C4-2B (cell line): ENCODE measurements around the gene UPP1.

Source experiments
- H3K27ac ChIP-seq: fragments of 450-650 bp; 2 replicates; pipeline ENCODE4 v1.5.1; 2017
- ZFX ChIP-seq: fragments of 450-650 bp; IDR thresholded peaks from 2 replicates; pipeline ENCODE4 v1.6.1; 2017
- TF ChIP-seq, protein P1 (sequence below): fragments of 450-650 bp; conservative IDR thresholded peaks from 2 replicates; pipeline ENCODE4 v1.5.1; 2017; ENCODE audit warnings: mild to moderate bottlenecking

Gene UPP1

DNA sequence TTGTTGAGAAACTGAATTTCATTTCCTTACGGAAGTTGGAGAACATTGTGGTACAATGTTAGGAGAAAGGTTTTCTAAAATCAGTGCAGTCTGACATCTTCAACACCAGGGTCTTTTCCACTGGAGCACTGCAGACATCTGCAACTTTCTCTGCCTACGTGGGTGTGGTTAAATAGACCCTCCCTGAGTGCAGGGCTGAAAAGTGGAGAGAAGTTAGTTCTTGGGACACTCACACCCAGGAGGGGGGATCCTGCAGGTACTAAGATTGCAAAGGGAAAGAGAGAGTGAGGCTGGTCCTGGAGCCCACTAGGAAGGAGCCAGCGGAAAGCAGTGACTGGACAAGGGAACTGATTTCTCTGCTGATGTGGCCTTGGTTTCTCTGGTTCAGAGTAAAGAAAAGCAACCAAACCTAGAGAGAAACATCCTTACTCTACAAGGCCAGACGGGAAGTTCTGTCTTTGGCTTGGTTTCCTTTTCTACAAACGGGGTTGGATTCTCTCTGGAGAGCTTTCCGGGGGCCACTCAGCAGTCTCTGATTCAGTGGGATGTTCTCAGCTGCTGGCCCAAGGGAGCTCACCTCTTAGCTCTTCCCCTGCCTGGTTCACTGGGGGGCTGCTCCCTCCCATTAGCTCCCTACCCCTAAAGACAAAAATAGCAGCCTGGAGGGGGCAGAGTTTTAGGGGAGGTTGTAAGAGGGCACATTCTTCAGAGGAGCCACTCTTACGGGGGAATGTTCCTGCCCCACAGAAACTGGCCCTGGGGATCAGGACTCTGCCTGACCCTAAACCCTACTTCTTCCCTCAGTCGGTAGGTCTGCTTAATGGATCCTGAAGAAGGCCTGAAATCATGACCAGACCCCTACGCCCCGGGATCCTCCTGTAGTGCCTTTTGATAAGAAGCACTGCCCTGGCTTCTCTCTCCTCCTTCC is 2.7 kb downstream of the UPP1 start:
- no peak for TF ChIP-seq ZFX
- TF ChIP-seq, protein P1, sequence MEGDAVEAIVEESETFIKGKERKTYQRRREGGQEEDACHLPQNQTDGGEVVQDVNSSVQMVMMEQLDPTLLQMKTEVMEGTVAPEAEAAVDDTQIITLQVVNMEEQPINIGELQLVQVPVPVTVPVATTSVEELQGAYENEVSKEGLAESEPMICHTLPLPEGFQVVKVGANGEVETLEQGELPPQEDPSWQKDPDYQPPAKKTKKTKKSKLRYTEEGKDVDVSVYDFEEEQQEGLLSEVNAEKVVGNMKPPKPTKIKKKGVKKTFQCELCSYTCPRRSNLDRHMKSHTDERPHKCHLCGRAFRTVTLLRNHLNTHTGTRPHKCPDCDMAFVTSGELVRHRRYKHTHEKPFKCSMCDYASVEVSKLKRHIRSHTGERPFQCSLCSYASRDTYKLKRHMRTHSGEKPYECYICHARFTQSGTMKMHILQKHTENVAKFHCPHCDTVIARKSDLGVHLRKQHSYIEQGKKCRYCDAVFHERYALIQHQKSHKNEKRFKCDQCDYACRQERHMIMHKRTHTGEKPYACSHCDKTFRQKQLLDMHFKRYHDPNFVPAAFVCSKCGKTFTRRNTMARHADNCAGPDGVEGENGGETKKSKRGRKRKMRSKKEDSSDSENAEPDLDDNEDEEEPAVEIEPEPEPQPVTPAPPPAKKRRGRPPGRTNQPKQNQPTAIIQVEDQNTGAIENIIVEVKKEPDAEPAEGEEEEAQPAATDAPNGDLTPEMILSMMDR: no peak
- no peak overlapping the region for H3K27ac ChIP-seq

DNA sequence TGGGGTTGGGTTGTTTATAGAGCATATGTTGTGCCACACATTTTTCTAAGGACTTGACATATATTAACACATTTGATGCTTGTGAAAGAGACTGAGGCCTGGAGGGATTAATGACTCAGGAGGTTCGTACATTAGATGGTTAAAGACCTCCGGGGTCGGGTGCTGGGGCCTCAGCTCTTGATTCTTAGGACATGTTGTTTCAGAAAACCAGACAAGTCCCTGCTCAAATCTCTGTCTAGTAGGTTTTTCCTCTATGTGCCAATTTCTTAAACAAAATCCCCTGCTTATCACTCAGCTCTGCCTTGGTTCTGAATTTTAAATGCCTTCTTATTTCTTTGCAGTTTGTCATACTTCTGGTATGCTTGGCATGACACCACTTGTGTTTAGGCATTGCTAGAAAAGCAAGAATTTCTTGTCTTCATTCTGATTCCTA is 5.8 kb downstream of the UPP1 start:
- H3K27ac ChIP-seq: no peak overlapping the region

DNA sequence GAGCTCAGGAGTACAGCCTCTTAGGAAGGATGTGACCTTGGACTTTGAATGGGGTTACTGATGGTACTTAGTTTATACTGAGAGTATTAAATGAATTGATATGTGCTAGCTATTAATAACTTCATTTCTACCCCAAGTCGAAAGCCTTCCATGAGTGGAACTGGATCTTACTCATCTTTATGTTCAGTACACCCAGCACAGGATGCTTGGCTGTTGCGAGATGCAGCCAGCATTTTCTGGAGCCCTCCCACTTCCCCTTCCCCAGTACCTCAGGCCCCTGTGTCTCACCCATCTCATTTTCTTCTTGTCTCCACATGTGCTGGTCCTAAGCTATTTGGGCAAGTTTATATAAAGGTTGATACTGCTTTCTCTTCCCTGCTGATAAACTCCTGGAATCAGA is 7.2 kb downstream of the UPP1 start:
- no peak overlapping the region for H3K27ac ChIP-seq
- TF ChIP-seq, protein P1: no peak

More for the DNA sequence above, 5.8 kb downstream of the UPP1 start:
- TF ChIP-seq ZFX: no peak
- TF ChIP-seq, protein P1: no peak

DNA sequence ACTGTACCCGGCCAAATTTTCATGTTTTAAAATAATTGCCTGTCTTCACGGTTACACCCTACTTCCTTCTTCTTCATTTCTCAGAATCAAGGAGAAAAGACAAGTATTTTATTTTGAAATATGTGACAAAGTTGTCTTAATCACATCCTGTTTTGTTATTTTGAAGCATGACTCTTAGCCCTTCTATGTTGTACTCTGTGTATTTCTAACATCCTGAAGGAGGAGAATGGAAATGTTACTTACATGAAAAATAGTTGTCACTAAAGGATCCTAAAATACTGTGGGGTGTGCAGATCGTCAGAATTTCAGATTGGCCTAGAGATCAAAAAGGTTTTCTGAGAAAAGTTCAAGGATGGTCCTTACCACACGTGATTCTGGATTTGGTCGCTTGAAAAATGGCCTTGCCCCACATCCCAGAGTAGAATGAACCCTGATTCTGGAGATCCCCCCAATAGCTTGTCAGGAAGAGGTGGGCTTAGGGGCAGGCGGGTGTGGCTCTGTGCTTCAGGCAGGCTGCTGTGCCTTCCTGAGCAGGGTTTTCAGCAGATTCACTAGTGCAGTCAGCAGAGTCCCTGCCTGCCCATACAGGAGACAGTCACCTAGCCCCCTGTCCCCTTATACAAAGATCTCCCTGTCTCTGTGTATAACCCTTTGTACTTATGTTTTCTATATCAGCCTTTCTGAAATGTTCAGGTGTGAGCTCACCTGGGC is 8.6 kb downstream of the UPP1 start:
- no peak overlapping the region for H3K27ac ChIP-seq
- TF ChIP-seq, protein P1: no peak
- no peak for TF ChIP-seq ZFX

DNA sequence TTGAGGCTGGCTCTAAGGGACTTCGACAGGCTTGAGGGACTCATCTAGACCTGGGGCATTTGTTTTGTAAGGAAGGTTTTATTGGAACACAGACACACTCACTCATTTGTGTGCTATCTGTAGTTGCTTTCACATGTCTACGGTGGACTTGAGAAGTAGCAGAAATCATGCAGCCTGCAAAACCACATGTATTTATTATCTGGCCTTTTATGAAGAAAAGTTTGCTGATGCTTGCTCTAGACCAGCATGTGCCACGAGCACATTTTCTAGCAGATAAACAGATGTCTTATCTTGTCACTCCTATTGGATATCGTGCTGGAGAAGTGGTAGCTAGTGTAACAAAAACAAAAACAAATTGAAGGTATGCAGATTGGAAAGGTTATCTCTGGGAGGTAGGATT is 9.8 kb downstream of the UPP1 start:
- no peak for TF ChIP-seq ZFX
- TF ChIP-seq, protein P1: no peak
- no peak overlapping the region for H3K27ac ChIP-seq

- TF ChIP-seq, protein P1: no peak
- TF ChIP-seq ZFX: no peak
- H3K27ac ChIP-seq: no peak overlapping the region
Observed at GRCh38 chr7:48099781-48100180, 10.7 kb downstream of the UPP1 start.

DNA sequence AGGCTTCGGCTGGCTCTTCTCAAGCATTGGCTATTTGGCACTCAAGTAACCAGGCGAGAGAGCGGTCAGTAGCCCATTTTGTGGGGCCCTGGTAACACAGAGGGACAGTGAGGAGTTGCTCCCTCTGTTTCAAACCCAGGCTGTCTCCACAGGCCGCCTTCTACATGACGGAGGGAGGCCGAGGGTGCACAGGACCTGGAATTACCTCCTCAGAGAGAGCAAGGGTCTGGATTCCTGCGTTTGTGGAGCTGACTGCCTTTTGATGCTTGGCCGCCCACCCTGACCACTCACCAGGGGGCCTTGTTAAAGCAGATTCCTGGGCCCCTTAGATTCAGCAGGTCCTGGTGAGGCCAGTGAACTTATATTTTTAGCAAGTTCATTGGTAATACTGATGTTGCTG is 12.3 kb downstream of the UPP1 start:
- H3K27ac ChIP-seq: no peak overlapping the region
- TF ChIP-seq, protein P1: no peak
- no peak for TF ChIP-seq ZFX
